ENCODE results near the gene METTL26. TPM values are rescaled to one million over a fixed set of nuclear protein-coding genes. Genes with fewer than 3 reads are reported as not detected.
A peak's percentile ranks its signal among the peaks of the same experiment; 100 is the strongest.

METTL26 gene
- total RNA-seq, 1 donor from 2014 or later: 73.2 TPM

GRCh38 chr16:628321-629061, 7.6 kb downstream of the METTL26 start:
- Mint-ChIP-seq H3K27ac (no peak overlapping the region), H3K27me3 (ENCODE audit: low read depth) (no peaks in the 10 kb centered on the region), H3K4me1 (peaks cover 5% of the 10 kb centered on the region), H3K36me3 (no peaks in the 10 kb centered on the region), H3K4me3 (no peak overlapping the region), H3K9me3 (no peaks in the 10 kb centered on the region)
- no peak for DNase-seq (ENCODE audit: low spot score in 2 of 2, unreplicated experiment in 2 of 2)
- no peak for TF ChIP-seq CTCF (IDR thresholded peaks at IDR 0.05; ENCODE audit: unreplicated experiment)

- TF ChIP-seq CTCF (IDR thresholded peaks at IDR 0.05; ENCODE audit: unreplicated experiment): no peak
- Mint-ChIP-seq H3K4me3 (no peak overlapping the region), H3K27me3 (ENCODE audit: low read depth) (no peaks in the 10 kb centered on the region), H3K27ac (no peak overlapping the region), H3K9me3 (no peaks in the 10 kb centered on the region), H3K4me1 (peaks cover 5% of the 10 kb centered on the region), H3K36me3 (no peaks in the 10 kb centered on the region)
- peak in 1 of 2 experiments; percentile 27 for DNase-seq (ENCODE audit: low spot score in 2 of 2, unreplicated experiment in 2 of 2)
Observed at GRCh38 chr16:627454-628239, 8.5 kb downstream of the METTL26 start.

GRCh38 chr16:626787-627453, 9.2 kb downstream of the METTL26 start:
- TF ChIP-seq CTCF (IDR thresholded peaks at IDR 0.05; ENCODE audit: unreplicated experiment): no peak
- Mint-ChIP-seq H3K27ac (no peak overlapping the region), H3K27me3 (ENCODE audit: low read depth) (no peaks in the 10 kb centered on the region), H3K4me3 (no peak overlapping the region), H3K4me1 (peaks cover 8% of the 10 kb centered on the region), H3K9me3 (no peaks in the 10 kb centered on the region), H3K36me3 (no peaks in the 10 kb centered on the region)
- no peak for DNase-seq (ENCODE audit: low spot score in 2 of 2, unreplicated experiment in 2 of 2)

GRCh38 chr16:625977-626765, 9.9 kb downstream of the METTL26 start:
- Mint-ChIP-seq H3K9me3 (no peaks in the 10 kb centered on the region), H3K27ac (no peak overlapping the region), H3K36me3 (no peaks in the 10 kb centered on the region), H3K27me3 (ENCODE audit: low read depth) (no peaks in the 10 kb centered on the region), H3K4me3 (no peak overlapping the region), H3K4me1 (peaks cover 13% of the 10 kb centered on the region)
- no peak for DNase-seq (ENCODE audit: low spot score in 2 of 2, unreplicated experiment in 2 of 2)
- TF ChIP-seq CTCF (IDR thresholded peaks at IDR 0.05; ENCODE audit: unreplicated experiment): no peak

Data from mesothelial cell of epicardium (in vitro differentiated cells).